ENCODE measurements around the gene ACVR1. TPM values are rescaled to one million over a fixed set of nuclear protein-coding genes. Genes with fewer than 3 reads are reported as not detected.

The ACVR1 gene
- total and polyA plus RNA-seq, 9 of the 15 experiments (the other 6 are each of a cell fraction or from before 2014, with no cell fraction given), result 3.8 to 14.3 (median 6.9) TPM

- TF ChIP-seq MYNN (IDR thresholded peaks at IDR 0.05) (no peak), MYNN (CRISPR knock-in tag; IDR thresholded peaks at IDR 0.05) (no peak), NFE2L1 (tag; IDR thresholded peaks at IDR 0.05; ENCODE audit: borderline replicate concordance, low read depth) (no peak), CREB3 (tag; conservative IDR thresholded peaks at IDR 0.05; ENCODE audit: low read depth) (no peak), ZNF12 (CRISPR knock-in tag; IDR thresholded peaks at IDR 0.05) (no peak), STAT6 (CRISPR knock-in tag; IDR thresholded peaks at IDR 0.05) (no peak), TBP (optimal IDR thresholded peaks at IDR 0.05; ENCODE audit: low read depth, low read length) (no peak), PTRF (tag; IDR thresholded peaks at IDR 0.05) (no peak), KLF10 (CRISPR knock-in tag; IDR thresholded peaks at IDR 0.05) (no peak), ZNF395 (CRISPR knock-in tag; IDR thresholded peaks at IDR 0.05) (no peak)
Observed at GRCh38 chr2:157825885-157826284, 50.2 kb downstream of the ACVR1 start (continued).

Data from K562 (cell line).